Measurements from ENCODE around the gene GDA. TPM values are rescaled to one million over a fixed set of nuclear protein-coding genes. Genes with fewer than 3 reads are reported as not detected.
A peak's percentile ranks its signal among the peaks of the same experiment; 100 is the strongest.

GDA gene
- polyA plus RNA-seq, 4 donors, result 33.1 to 210 (median 124) TPM

- DNase-seq (peak; percentile 89 to 97), FAIRE-seq (peak; percentile 36)
- peaks cover 0 to 5% of the 10 kb centered on the region in 2 donors for H3K9me3 ChIP-seq (ENCODE audit: control insufficient read depth in 2 of 2, insufficient read depth in 1 of 2, low read depth in 1 of 2, low read length in 1 of 2)
- WGBS, 3 donors, result 19 to 51% (median 23%) methylated on average over 9 of the region's 9 CpGs
- H3K27ac ChIP-seq (ENCODE audit: low read depth in 1 of 3, low read length in 2 of 3), result peak overlapping the region; percentile 56 to 88 (median 71)
- H3K36me3 ChIP-seq (ENCODE audit: control insufficient read depth in 3 of 3, insufficient read depth in 2 of 3, low read depth in 1 of 3, low read length in 3 of 3), result no peaks in the 10 kb centered on the region
- H3K4me3 ChIP-seq (ENCODE audit: low read depth in 1 of 3, low read length in 3 of 3), result no peak overlapping the region
- H3K27me3 ChIP-seq (ENCODE audit: control insufficient read depth in 3 of 3, insufficient read depth in 3 of 3, low read length in 3 of 3), result no peaks in the 10 kb centered on the region
- peaks cover 8 to 70% (median 11%) of the 10 kb centered on the region in 3 donors for H3K4me1 ChIP-seq (ENCODE audit: control insufficient read depth in 3 of 3, insufficient read depth in 2 of 3, low read depth in 1 of 3, low read length in 2 of 3)
Measured at GRCh38 chr9:72129271-72130156, 19.7 kb upstream of the GDA start.

GRCh38 chr9:72130321-72130720 is 18.9 kb upstream of the GDA start:
- Histone ChIP-seq H3K4me1 (ENCODE audit: control insufficient read depth in 3 of 3, insufficient read depth in 2 of 3, low read depth in 1 of 3, low read length in 2 of 3) (peaks cover 8 to 73% (median 13%) of the 10 kb centered on the region in 3 donors), H3K27ac (ENCODE audit: low read depth in 1 of 3, low read length in 2 of 3) (peak overlapping the region in 2 of 3 donors; percentile 71 to 88), H3K36me3 (ENCODE audit: control insufficient read depth in 3 of 3, insufficient read depth in 2 of 3, low read depth in 1 of 3, low read length in 3 of 3) (no peaks in the 10 kb centered on the region), H3K9me3 (ENCODE audit: control insufficient read depth in 2 of 2, insufficient read depth in 1 of 2, low read depth in 1 of 2, low read length in 1 of 2) (peaks cover 0 to 5% of the 10 kb centered on the region in 2 donors), H3K4me3 (ENCODE audit: low read depth in 1 of 3, low read length in 3 of 3) (no peak overlapping the region), H3K27me3 (ENCODE audit: control insufficient read depth in 3 of 3, insufficient read depth in 3 of 3, low read length in 3 of 3) (no peaks in the 10 kb centered on the region)
- peak; percentile 51 to 68 for DNase-seq
- no peak for FAIRE-seq

- Histone ChIP-seq H3K27me3 (ENCODE audit: control insufficient read depth in 3 of 3, insufficient read depth in 3 of 3, low read length in 3 of 3) (no peaks in the 10 kb centered on the region), H3K36me3 (ENCODE audit: control insufficient read depth in 3 of 3, insufficient read depth in 2 of 3, low read depth in 1 of 3, low read length in 3 of 3) (no peaks in the 10 kb centered on the region), H3K4me1 (ENCODE audit: control insufficient read depth in 3 of 3, insufficient read depth in 2 of 3, low read depth in 1 of 3, low read length in 2 of 3) (peaks cover 8 to 73% (median 13%) of the 10 kb centered on the region in 3 donors), H3K4me3 (ENCODE audit: low read depth in 1 of 3, low read length in 3 of 3) (no peak overlapping the region), H3K9me3 (ENCODE audit: control insufficient read depth in 2 of 2, insufficient read depth in 1 of 2, low read depth in 1 of 2, low read length in 1 of 2) (peaks cover 0 to 5% of the 10 kb centered on the region in 2 donors), H3K27ac (ENCODE audit: low read depth in 1 of 3, low read length in 2 of 3) (peak overlapping the region in 1 of 3 donors; percentile 88)
- no peak for DNase-seq
- 86 to 90% (median 86%) methylated on average over 4 of the region's 4 CpGs for WGBS, 3 donors
- no peak for FAIRE-seq
Measured at GRCh38 chr9:72131206-72131605, 18.0 kb upstream of the GDA start.

- H3K4me3 ChIP-seq (ENCODE audit: low read depth in 1 of 3, low read length in 3 of 3), result no peak overlapping the region
- no peaks in the 10 kb centered on the region for H3K36me3 ChIP-seq (ENCODE audit: control insufficient read depth in 3 of 3, insufficient read depth in 2 of 3, low read depth in 1 of 3, low read length in 3 of 3)
- H3K27me3 ChIP-seq (ENCODE audit: control insufficient read depth in 3 of 3, insufficient read depth in 3 of 3, low read length in 3 of 3), result no peaks in the 10 kb centered on the region
- H3K4me1 ChIP-seq (ENCODE audit: control insufficient read depth in 3 of 3, insufficient read depth in 2 of 3, low read depth in 1 of 3, low read length in 2 of 3), result peaks cover 8 to 69% (median 11%) of the 10 kb centered on the region in 3 donors
- FAIRE-seq, result no peak
- no peak for DNase-seq
- H3K27ac ChIP-seq (ENCODE audit: low read depth in 1 of 3, low read length in 2 of 3), result peak overlapping the region in 2 of 3 donors; percentile 73 to 79
- H3K9me3 ChIP-seq (ENCODE audit: control insufficient read depth in 2 of 2, insufficient read depth in 1 of 2, low read depth in 1 of 2, low read length in 1 of 2), result peaks cover 0 to 5% of the 10 kb centered on the region in 2 donors
- 74 to 89% (median 80%) methylated on average over 1 of the region's 1 CpG for WGBS, 3 donors
Measured at GRCh38 chr9:72132052-72132451, 17.2 kb upstream of the GDA start.

GRCh38 chr9:72133365-72134035 is 15.7 kb upstream of the GDA start:
- H3K9me3 ChIP-seq (ENCODE audit: control insufficient read depth in 2 of 2, insufficient read depth in 1 of 2, low read depth in 1 of 2, low read length in 1 of 2), result peaks cover 0 to 5% of the 10 kb centered on the region in 2 donors
- peak overlapping the region; percentile 2 to 79 (median 77) for H3K27ac ChIP-seq (ENCODE audit: low read depth in 1 of 3, low read length in 2 of 3)
- peaks cover 8 to 64% (median 11%) of the 10 kb centered on the region in 3 donors for H3K4me1 ChIP-seq (ENCODE audit: control insufficient read depth in 3 of 3, insufficient read depth in 2 of 3, low read depth in 1 of 3, low read length in 2 of 3)
- FAIRE-seq (no peak), DNase-seq (peak; percentile 83 to 95)
- H3K4me3 ChIP-seq (ENCODE audit: low read depth in 1 of 3, low read length in 3 of 3), result no peak overlapping the region
- 12 to 62% (median 26%) methylated on average over 3 of the region's 3 CpGs for WGBS, 3 donors
- H3K27me3 ChIP-seq (ENCODE audit: control insufficient read depth in 3 of 3, insufficient read depth in 3 of 3, low read length in 3 of 3), result no peaks in the 10 kb centered on the region
- no peaks in the 10 kb centered on the region for H3K36me3 ChIP-seq (ENCODE audit: control insufficient read depth in 3 of 3, insufficient read depth in 2 of 3, low read depth in 1 of 3, low read length in 3 of 3)

- no peak for FAIRE-seq
- DNase-seq, result no peak
- 90 to 97% (median 92%) methylated on average over 1 of the region's 1 CpG for WGBS, 3 donors
- H3K4me1 ChIP-seq (ENCODE audit: control insufficient read depth in 3 of 3, insufficient read depth in 2 of 3, low read depth in 1 of 3, low read length in 2 of 3), result peaks cover 8 to 52% (median 11%) of the 10 kb centered on the region in 3 donors
- no peaks in the 10 kb centered on the region for H3K36me3 ChIP-seq (ENCODE audit: control insufficient read depth in 3 of 3, insufficient read depth in 2 of 3, low read depth in 1 of 3, low read length in 3 of 3)
- H3K27ac ChIP-seq (ENCODE audit: low read depth in 1 of 3, low read length in 2 of 3), result peak overlapping the region in 2 of 3 donors; percentile 77 to 79
- H3K4me3 ChIP-seq (ENCODE audit: low read depth in 1 of 3, low read length in 3 of 3), result no peak overlapping the region
- H3K9me3 ChIP-seq (ENCODE audit: control insufficient read depth in 2 of 2, insufficient read depth in 1 of 2, low read depth in 1 of 2, low read length in 1 of 2), result peaks cover 0 to 5% of the 10 kb centered on the region in 2 donors
- H3K27me3 ChIP-seq (ENCODE audit: control insufficient read depth in 3 of 3, insufficient read depth in 3 of 3, low read length in 3 of 3), result no peaks in the 10 kb centered on the region
Measured at GRCh38 chr9:72134801-72135200, 14.4 kb upstream of the GDA start.

- FAIRE-seq, result no peak
- H3K27ac ChIP-seq (ENCODE audit: low read depth in 1 of 3, low read length in 2 of 3), result peak overlapping the region in 1 of 3 donors; percentile 9
- H3K9me3 ChIP-seq (ENCODE audit: control insufficient read depth in 2 of 2, insufficient read depth in 1 of 2, low read depth in 1 of 2, low read length in 1 of 2), result no peaks in the 10 kb centered on the region
- H3K4me1 ChIP-seq (ENCODE audit: control insufficient read depth in 3 of 3, insufficient read depth in 2 of 3, low read depth in 1 of 3, low read length in 2 of 3), result peaks cover 2 to 22% (median 4%) of the 10 kb centered on the region in 3 donors
- no peak for DNase-seq
- H3K36me3 ChIP-seq (ENCODE audit: control insufficient read depth in 3 of 3, insufficient read depth in 2 of 3, low read depth in 1 of 3, low read length in 3 of 3), result no peaks in the 10 kb centered on the region
- H3K27me3 ChIP-seq (ENCODE audit: control insufficient read depth in 3 of 3, insufficient read depth in 3 of 3, low read length in 3 of 3), result no peaks in the 10 kb centered on the region
- H3K4me3 ChIP-seq (ENCODE audit: low read depth in 1 of 3, low read length in 3 of 3), result no peak overlapping the region
- 73 to 87% (median 85%) methylated on average over 6 of the region's 6 CpGs for WGBS, 3 donors
Measured at GRCh38 chr9:72137697-72138365, 11.4 kb upstream of the GDA start.

GRCh38 chr9:72139226-72139625 is 10.0 kb upstream of the GDA start:
- WGBS, 3 donors, result 71 to 78% (median 77%) methylated on average over 2 of the region's 2 CpGs
- Histone ChIP-seq H3K36me3 (ENCODE audit: control insufficient read depth in 3 of 3, insufficient read depth in 2 of 3, low read depth in 1 of 3, low read length in 3 of 3) (no peaks in the 10 kb centered on the region), H3K27ac (ENCODE audit: low read depth in 1 of 3, low read length in 2 of 3) (no peak overlapping the region), H3K27me3 (ENCODE audit: control insufficient read depth in 3 of 3, insufficient read depth in 3 of 3, low read length in 3 of 3) (no peaks in the 10 kb centered on the region), H3K4me3 (ENCODE audit: low read depth in 1 of 3, low read length in 3 of 3) (no peak overlapping the region), H3K4me1 (ENCODE audit: control insufficient read depth in 3 of 3, insufficient read depth in 2 of 3, low read depth in 1 of 3, low read length in 2 of 3) (peaks cover 2 to 13% (median 4%) of the 10 kb centered on the region in 3 donors), H3K9me3 (ENCODE audit: control insufficient read depth in 2 of 2, insufficient read depth in 1 of 2, low read depth in 1 of 2, low read length in 1 of 2) (no peaks in the 10 kb centered on the region)
- FAIRE-seq (no peak), DNase-seq (no peak)
